Amniotic stem cell (primary cell): ENCODE results near the gene LANCL2.
"Not testable (repeated sequence)": the region's sequence is repeated elsewhere in the genome, so short reads cannot be mapped to it uniquely, and the experiment has no call there.

ENCODE experiments used
- DNase-seq: peaks from one replicate; lab custom pipeline; 2025; lab: John Stamatoyannopoulos, UW

Gene LANCL2

DNA sequence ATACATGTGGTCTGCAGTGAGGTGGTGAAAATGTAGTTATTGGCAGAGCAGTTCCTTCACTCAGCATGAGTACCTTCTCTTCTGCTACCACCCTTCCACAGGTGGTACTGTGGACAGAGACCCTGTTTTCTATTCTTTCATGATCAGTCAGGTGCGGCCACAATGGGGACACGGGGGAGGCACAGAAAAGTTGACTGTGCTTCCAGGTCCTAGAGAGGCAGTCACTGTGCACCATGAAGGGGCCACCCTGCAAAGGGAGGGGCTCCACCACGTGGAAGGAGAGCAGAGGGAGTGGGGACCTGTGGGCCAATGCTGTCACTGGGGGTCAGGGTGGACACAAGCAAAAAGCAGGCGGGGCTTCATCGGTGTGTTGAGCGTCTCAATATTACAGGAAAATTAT is 3.6 kb upstream of the LANCL2 start:
- no peak for DNase-seq

DNA sequence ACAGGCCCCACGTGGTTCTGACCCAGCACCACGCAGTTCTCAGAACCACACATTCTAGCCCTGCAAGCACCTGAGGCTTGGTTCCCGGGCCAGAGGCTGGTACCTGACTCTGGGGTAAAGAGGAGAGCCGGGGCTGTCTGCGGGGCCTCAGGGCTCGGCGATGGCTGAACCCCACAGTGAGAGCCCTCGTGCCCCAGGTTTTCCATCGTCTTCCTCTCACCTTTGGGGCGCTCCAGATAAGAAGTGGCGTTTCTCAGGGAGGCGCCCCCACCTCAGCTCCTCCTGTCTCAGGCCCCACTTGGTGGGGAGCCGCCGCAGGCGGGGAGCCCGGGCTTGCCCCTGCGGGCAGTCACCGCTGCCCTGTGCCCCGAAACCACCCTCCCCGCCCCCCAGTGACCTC is 2.2 kb upstream of the LANCL2 start:
- no peak for DNase-seq

- DNase-seq: no peak
These were observed 1.6 kb upstream of the LANCL2 start for GRCh38 chr7:55363386-55364170.

- DNase-seq: peak; percentile 84
These were observed 731 bp downstream of the LANCL2 start for GRCh38 chr7:55365675-55366460.

GRCh38 chr7:55366461-55367070 is 1.4 kb downstream of the LANCL2 start:
- DNase-seq: no peak

- DNase-seq: no peak
These were observed 2.2 kb downstream of the LANCL2 start for GRCh38 chr7:55367283-55367840.

DNA sequence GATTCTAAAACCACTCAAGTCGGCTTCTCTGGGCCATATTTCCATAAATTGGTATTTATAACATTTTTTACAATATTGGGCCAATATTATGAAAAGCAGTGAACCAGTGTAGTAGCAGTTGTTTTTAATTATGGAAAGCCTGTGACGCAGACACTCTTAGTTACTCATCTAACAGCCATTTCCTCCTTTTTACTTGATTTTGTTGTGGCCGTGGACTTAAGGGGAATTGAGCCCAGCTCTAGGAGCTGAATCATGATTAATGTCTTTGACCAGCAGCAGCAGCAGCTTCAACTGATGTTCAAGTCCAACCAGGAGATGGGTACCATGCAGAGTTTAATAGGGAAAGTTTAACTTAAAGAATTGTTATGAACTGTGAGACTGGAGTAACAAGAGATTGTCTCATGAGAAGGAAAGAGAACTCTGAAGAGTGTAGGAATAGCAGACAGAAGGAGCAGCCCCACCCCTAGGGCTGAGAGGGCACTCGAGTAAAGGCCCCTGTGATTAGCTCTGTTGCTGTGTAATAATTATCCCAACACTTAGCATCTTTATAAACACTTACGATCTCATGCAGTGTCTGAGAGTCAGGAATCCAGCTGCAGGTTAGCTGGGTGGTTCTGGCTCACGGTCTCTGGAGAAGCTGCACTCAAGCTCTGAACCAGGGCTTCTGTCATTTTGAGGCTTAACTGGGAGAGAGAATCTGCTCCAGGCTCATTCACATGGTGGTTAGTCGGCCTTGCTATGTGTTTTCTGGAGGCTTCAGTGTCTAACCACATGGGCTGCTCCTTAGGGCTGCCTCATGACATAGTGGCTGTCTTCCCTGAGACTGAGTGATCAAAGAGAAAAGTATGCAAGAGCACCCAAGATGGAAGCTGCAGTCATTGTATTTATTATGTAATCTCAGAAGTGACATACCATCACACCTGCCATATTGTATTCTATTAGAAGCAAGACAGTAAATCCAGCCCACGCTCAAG is 4.6 kb downstream of the LANCL2 start:
- peak; percentile 82 for DNase-seq

DNA sequence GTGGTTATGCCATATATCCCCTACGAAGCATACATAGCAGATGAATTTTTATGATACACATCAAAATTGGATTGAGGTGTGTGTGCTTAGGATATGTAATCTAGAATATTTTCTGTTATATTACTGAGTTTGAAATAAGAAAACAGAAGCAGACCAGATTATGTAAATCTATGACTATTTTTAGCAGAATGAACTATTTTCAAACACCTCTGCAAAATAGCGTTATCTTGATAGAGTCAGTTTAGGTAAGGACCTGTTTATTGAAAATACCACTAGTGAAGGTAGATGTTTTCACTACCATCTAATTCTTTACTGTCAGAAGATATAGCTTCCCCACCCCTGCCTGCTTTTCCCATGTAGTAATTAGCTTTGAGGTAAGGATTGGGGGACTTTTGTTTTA is 9.1 kb downstream of the LANCL2 start:
- no peak for DNase-seq

DNA sequence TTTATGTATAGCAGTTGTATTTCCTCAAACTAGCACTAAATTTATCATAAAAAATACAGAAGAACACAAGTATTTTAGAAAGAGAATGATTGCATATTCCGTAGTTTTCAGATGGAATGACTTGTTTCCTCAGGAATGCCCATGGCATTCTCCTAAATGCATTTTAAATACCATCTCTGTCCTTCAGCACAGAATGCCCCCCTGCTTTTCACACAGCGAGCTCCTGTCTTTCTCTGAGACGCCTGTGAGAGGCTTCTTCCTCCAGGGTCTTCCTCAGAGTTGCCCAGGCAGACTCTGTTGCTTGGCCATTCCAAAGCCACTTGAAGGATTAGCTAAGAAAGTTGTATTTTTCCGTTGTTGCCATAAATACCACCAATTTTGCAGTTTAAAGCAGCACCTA is 10.1 kb downstream of the LANCL2 start:
- DNase-seq: no peak

GRCh38 chr7:55377162-55377817 is 12.2 kb downstream of the LANCL2 start:
- DNase-seq: no peak

- DNase-seq: no peak
These were observed 14.1 kb downstream of the LANCL2 start for GRCh38 chr7:55379285-55379684.

DNA sequence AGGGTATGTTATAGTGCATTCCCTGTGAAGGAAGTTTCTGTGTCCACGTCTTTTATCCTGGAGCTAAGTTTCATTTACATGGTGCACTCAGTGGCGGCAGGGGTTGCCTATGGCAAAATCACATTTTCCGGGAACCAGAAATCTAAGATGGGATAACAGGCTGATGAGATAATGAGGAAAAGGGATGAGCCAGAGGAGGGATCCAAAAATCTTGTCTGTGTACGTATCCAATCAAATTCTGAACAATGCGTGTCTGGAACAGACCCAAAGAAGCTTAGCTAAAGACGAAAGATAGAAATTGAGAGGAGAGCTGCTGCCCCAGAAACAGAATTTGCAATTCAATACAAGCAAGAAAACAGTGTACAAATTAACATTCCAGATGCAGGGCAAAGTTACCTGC is 16.1 kb downstream of the LANCL2 start:
- no peak for DNase-seq

DNA sequence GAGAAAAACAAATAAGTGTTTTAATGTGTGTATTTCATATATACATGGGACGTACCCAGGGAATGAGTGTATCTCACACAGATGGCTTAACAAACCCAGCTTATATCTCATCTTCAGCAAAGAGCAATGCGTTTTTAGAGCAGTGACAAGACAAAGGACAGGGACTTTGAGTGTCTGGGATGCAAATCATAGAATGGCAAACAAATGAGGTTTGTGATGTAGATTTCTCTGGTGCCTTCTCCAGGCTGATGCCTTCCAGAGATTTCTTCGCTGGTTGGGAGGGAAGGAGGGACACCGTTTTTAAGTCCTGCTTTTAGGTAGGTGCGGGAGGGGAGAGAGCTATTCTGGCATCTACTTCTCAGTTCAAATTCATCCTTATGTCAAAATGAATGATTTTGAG is 16.6 kb downstream of the LANCL2 start:
- no peak for DNase-seq

DNA sequence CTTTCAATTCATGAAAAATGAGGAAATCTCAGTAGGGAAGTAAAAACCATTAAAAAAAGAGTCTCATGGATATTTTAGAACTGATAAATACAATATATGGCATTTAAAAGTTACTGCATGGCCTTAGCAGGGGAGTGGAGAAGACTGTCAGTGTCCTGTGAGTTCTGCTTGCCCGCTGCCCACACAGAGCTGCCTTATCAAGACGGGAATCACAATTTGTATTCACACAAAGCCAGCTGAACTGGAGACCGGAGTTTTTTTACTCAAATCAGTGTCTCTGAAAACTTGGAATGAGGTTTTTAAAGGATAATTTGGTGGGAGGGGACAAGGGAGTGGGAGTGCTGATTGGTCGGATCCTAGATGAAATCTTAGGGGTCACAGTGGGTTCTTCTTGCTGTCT is 17.1 kb downstream of the LANCL2 start:
- DNase-seq: no peak

DNA sequence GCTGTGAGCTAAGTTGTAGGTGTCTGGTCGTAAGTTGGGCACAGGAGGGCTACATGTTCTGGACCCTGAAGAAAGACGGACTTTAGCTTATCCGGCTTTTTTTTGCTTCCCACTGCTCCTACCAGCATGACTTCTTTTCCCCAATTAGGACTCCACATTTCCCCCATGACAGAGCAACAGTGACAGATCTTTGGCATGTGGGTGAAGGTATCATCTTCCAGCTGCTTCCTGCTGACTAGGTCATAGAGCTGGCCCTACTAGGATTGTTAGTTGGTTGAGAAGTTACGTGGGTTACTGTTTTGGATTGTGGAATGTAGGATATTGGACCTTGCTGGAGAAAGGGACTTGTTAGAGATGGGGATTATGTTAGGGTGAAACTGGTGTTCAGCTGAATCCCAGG is 21.4 kb downstream of the LANCL2 start:
- DNase-seq: no peak

- no peak for DNase-seq
These were observed 22.2 kb downstream of the LANCL2 start for GRCh38 chr7:55387062-55387965.

DNA sequence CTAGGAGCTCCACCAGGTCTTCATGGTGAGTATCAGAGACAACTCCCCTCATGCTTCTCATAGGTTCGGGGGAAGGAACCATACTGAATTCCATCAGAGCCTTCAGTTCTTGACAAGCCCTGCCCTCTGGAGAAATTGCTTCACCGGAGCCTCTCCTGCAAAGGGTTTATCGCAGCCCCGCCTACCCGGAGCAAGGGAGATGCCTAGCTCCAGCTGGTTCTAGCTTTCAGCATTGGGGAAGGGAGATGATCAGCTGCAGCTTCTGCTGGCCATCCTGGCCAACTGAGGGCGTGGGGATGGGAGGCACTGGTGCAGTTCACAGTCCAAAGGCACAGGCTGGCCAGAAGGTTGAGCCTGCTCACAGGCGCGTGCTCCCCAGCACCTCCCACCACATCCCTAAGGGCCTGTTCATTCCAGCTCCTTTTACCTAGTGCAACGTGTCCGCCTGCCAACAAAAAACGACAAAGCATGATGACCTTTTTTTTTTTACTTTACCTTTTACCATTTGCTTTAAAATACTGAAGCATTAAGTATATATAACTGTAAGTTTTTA is 31.2 kb downstream of the LANCL2 start:
- DNase-seq: no peak

- DNase-seq: no peak
These were observed 32.5 kb downstream of the LANCL2 start for GRCh38 chr7:55397617-55398016.

DNA sequence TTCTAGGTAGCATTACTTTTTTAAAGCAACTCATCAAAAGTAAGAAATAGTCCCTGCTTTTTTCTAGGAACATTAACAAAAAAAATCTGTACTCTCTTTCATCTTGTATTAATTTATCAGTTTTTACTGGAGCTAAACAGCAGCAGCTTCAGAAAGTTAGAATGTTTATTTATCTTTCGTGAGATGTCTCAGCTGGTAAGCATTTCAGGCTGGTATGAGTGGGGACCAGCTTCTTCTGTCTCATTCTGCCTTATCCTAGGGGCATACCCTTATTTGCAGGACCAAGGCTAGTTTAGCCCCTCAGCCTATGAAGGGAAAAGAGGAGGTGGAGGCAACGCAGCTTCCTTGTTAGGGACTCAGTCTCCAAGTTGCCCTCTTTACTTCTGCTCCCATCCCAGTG is 35.1 kb downstream of the LANCL2 start:
- no peak for DNase-seq

DNA sequence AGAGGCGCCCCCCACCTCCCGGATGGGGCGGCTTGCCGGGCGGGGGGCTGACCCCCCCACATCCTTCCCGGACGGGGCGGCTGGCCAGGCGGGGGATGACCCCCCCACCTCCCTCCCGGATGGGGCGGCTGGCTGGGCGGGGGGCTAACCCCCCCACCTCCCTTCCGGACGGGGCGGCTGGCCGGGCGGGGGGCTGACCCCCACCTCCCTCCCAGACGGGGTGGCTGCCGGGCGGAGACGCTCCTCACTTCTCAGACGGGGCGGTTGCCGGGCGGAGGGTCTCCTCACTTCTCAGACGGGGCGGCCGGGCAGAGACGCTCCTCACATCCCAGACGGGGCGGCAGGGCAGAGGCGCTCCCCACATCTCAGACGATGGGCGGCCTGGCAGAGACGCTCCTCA is 37.4 kb downstream of the LANCL2 start:
- DNase-seq: not testable (repeated sequence)
